Inferior parietal cortex (tissue), 1 donor: ENCODE results near the gene MXD3.

ENCODE experiments used
- DNase-seq: peaks from one replicate; pipeline ENCODE4 v3.0.0-alpha.2; 2016; ENCODE audit errors: extremely low spot score

Gene MXD3

GRCh38 chr5:177303121-177303924, 8.4 kb downstream of the MXD3 start, which contains the start of the genes PRELID1 and RAB24:
PRELID1 (plus strand) TSS chr5:177303799; CDS start chr5:177303986, 187 bp downstream.
RAB24 (minus strand) TSS chr5:177303719; CDS start chr5:177303288, 431 bp downstream.
- DNase-seq, result peak; percentile 85

- no peak for DNase-seq
Measured at GRCh38 chr5:177302354-177303110, 9.2 kb downstream of the MXD3 start.

GRCh38 chr5:177301503-177302165, 10.1 kb downstream of the MXD3 start:
- no peak for DNase-seq

GRCh38 chr5:177300951-177301350, 10.7 kb downstream of the MXD3 start:
- no peak for DNase-seq

- DNase-seq, result peak; percentile 34
Measured at GRCh38 chr5:177300236-177300880, 11.3 kb downstream of the MXD3 start.

- no peak for DNase-seq
Measured at GRCh38 chr5:177299697-177300096, 12.0 kb downstream of the MXD3 start.

GRCh38 chr5:177297922-177298321, 13.8 kb downstream of the MXD3 start:
- DNase-seq, result no peak

GRCh38 chr5:177296581-177296980, 15.1 kb downstream of the MXD3 start:
- DNase-seq, result no peak

GRCh38 chr5:177295924-177296323, 15.8 kb downstream of the MXD3 start:
- DNase-seq, result no peak

GRCh38 chr5:177294632-177295031, 17.1 kb downstream of the MXD3 start:
- no peak for DNase-seq

GRCh38 chr5:177293819-177294581, 17.7 kb downstream of the MXD3 start:
- DNase-seq, result no peak

- no peak for DNase-seq
Measured at GRCh38 chr5:177291735-177292134, 20.0 kb downstream of the MXD3 start.

- no peak for DNase-seq
Measured at GRCh38 chr5:177290816-177291596, 20.7 kb downstream of the MXD3 start.

- DNase-seq, result no peak
Measured at GRCh38 chr5:177288191-177288590, 23.5 kb downstream of the MXD3 start.

- no peak for DNase-seq
Measured at GRCh38 chr5:177276886-177277285, 34.8 kb downstream of the MXD3 start.

GRCh38 chr5:177275883-177276282, 35.8 kb downstream of the MXD3 start:
- DNase-seq, result no peak

GRCh38 chr5:177271113-177271512, 40.6 kb downstream of the MXD3 start:
- DNase-seq, result no peak

- DNase-seq, result no peak
Measured at GRCh38 chr5:177270653-177271052, 41.0 kb downstream of the MXD3 start.

- no peak for DNase-seq
Measured at GRCh38 chr5:177269976-177270375, 41.7 kb downstream of the MXD3 start.

GRCh38 chr5:177269232-177269895, 42.3 kb downstream of the MXD3 start:
- no peak for DNase-seq
